Measurements from ENCODE around the gene RGMB.
"Not testable (repeated sequence)": the region's sequence is repeated elsewhere in the genome, so short reads cannot be mapped to it uniquely, and the experiment has no call there.

GRCh38 chr5:98737441-98737840, 36.0 kb upstream of the RGMB start:
- not testable (repeated sequence) for TF ChIP-seq ZNF274 (IDR thresholded peaks at IDR 0.05; ENCODE audit: low read depth, low read length); YY1 (IDR thresholded peaks at IDR 0.05; ENCODE audit: insufficient read depth, insufficient read length)
